SIG-M5 (cell line): ENCODE results near the gene CCDC182.

Experiments used
- DNase-seq: peaks from one replicate; lab custom pipeline; 2025; lab: John Stamatoyannopoulos, UW

Gene CCDC182

DNA sequence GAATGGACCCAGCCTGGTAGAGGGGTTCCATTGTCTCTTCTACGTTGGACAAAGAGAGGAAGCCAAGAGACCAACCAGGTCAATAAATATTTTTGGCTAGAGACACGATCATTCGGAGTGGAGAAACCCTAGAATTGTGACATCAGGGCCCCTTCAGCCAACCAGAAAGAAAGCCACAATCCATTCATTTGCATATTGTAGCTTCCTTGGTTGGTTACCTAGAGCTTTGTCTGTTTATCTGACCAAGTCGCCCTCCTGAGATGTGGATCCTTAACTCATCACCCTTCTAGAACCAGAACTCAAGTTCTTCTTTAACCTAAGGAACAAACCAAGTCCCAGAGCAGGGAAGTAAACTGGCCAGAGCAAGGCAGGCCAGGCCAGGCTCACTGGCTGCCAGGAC is at the start of gene CCDC182:
Gene CCDC182 (minus strand): TSS at position 58 of the 400 bp plus-strand sequence. CDS start 27 bp downstream, at position 31.
- no peak for DNase-seq

DNA sequence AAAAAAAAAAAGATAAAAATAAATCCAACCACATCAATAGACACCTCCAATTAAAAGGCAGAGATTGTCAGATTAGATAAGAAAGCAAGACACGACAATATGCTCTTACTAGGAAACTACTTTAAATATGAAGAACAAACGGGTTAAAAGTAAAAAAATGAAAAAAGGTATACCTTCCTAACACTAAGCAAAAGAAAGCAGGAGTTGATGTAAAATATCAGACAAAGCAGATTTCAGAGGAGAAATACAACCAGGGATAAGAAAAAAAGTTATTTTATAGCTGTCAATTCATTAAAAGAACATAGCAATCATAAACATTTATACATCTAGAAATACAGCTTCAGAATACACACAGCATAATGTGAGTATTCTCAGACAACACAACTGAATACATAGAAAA is 49.7 kb upstream of the CCDC182 start:
- no peak for DNase-seq

DNA sequence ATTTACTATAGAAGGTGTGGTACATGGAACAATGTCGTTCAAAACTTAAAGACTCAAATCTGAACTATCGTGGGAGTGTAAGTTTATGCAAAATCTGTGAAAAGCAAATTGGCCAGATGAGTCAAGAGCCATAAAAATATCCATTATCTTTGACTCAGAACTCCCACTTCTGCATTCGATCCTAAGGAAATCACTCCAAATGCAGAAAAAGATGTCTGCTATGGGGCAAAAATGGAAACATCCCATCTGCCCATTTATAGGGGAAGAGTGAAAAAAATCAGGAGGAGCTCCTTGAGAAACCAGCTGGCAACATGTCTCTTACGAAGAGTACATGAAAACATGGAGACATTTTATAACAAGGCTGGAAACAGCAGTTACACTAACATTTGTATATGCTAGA is 43.6 kb upstream of the CCDC182 start:
- no peak for DNase-seq

DNA sequence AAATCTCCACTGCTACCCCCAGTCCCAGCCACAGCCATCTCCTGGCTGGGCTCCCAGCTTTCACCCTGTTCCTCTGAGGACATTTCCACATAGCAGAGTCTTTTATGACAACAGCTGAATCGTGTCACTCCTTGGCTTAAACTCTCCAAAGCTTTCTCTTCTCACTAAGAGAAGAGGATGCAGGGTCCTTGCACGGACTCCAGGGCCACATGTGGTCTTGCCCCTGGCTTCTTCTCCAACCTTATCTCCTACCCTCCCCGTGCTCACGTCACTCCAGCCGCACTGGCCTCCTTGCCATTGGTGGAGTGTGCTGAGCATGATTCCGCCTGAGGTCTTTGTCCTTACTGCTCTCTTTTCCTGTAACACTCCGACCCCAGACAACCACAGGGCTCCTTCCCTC is 39.9 kb upstream of the CCDC182 start:
- no peak for DNase-seq

DNA sequence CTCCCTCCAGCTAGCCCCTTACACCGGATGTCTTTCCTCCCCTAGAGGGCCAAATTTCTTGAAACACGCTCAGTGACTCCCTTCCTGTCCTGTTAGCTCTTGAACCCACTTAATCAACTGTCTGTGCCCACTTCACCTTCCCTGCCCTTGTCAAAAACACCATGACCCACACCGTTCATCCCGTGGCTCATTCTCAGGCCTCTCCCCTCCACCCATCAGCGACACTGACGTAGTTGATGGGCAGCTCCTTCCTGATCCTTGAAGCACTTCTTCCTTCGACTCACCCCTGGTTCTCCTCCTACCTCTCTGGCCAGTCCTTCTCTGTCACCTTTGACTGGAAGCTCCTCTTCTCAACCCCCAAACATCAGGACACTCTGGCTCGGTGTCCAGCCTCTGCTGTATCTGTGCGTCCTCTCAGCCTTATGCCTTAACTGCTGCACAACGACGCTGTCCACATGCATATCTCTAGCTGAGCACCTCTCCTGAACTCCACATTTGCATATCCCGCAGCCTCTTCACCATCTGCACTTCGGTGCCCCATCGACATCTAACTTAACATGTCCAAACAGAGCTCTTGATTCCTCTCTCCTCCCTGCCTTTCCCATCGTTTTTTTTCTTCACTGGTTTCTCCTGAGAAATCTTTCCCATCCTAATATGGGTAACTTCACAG is 39.3 kb upstream of the CCDC182 start:
- DNase-seq = no peak

DNA sequence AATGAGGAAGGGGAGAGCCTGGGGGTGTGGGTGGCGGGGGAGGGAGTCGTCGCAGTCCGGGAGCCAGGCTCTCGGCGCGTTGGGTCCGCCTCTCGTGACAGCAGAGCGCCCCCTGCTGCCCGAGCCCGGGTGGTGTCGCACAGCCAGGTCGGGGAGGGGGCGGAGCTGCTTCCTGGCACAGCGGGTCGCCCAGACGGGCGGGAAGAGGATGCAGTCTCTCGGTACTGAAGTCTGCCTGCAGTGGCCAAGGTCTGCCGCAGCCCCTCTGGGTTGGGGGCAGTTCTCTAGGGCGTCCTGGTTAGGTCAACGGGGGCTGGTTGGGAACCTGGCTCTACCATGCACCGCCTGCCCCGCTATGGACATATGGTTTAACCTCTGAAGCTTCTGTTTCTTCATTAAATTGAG is 38.2 kb upstream of the CCDC182 start:
- DNase-seq = no peak

DNA sequence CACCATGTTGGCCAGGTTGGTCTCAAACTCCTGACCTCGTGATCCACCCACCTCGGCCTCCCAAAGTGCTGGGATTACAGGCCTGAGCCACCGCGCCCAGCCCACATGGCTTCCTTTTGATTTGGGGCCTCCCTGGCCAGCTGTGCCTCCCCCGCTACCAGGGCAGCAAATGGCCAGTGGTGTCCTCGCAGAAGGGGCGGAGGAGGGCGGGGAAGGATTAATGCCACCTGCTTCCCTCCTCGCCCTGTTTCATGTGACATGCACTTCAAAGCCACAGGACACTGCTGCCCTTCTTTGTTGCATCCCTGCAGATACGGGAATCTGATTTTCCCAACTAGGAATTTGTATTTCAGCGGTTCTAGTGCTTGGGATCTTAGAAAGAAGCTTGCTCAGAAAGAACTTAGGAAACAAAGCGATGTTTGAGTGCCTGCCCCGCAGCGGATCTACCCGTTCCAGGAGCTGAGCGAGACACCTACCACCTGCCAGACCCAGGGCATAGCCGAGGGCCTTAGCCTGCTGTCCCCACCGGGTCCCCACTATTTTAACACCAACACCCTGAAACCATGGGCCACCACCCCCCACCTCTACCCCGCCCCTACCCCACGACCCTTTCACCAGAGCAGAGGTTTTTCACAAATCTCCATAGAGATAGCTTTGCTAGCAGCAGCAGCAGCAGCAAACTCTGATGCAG is 37.7 kb upstream of the CCDC182 start:
- DNase-seq = no peak

DNA sequence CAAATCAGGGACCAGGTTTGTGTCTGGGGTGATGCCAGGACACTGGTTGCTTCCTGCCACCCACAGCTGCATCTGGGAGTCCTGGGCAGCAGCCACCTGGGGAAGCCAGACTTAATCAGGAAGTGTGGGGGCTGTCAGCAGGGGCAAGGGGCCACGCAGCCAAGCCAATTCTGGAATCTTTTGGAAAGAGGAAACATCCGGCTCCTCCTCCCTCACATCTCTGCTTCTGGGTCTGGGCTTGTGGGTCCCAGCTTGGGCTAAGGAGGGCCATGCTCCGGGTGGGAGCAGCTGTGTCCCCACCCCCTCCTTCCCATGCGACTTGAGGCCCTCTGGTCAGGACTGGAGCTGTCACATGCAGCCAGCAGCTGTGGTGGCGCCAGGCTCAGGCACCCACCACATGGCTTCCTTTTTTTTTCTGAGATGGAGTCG is 37.0 kb upstream of the CCDC182 start:
- DNase-seq = no peak

DNA sequence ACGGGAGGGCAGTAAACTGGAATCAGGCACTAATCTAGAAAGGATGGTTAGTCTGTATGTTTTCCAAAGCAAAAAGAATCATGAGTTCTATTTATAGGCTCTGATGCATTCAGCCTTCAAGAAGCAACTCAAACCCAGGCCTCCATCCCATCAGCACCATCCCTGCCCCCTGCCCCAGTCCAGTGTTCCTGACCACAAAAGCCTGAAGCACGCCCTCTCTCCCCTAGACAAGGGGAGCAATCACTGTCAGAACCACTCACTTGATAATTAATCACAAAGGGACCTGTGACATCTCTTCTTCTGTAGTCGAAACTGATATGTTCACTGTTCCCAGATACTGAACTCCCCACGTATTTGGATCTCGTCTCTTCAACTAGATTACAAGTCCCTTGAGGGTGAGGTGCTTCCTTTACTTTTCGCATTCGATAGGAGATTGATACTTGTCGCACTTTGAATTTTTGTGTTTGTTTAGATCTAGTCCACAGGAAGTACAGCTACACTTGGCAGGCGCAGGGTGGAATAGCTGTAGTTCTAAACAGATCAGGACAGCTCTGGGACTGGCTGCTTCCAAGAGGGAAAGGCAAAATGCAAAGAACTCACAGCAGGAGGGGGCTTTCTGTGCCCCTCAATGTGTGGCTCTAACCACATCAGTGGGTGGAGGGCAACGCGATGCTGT is 36.4 kb upstream of the CCDC182 start:
- no peak for DNase-seq

DNA sequence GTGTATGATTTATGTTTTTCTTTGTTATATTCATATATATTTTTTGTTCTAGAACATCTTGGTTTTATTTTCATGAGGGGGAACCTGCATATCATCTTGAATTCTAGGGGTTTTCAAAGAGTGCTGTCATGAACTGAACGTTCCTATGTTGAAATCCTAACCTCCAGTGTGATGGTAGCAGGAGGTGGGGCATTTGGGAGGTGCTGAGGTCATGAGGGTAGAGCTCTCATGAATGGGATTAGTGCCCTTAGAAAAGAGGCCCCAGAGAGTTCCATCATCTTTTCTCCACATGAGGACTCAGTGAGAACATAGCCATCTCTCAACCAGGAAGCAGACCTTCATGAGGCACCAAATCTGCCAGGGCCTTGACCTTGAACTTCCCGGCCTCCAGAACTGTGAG is 34.6 kb upstream of the CCDC182 start:
- no peak for DNase-seq

DNA sequence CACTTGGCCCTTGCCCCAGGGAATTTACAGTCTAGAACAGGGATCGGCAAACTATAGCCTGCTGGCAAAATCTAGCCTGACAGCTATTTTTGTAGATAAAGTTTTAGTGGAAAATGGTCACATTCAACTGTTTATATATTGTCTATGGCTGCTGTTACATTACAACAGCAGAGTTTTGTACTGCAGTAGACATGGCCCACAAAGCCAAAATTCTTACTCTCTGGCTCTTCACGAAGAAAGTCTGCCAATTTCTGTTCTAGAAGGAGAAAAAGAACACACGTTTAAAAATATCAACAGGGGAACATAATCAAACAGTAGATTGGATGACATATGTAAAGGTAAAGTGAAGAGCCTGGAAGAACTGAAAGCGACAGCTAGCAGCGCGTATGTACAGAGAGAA is 33.2 kb upstream of the CCDC182 start:
- DNase-seq = no peak

DNA sequence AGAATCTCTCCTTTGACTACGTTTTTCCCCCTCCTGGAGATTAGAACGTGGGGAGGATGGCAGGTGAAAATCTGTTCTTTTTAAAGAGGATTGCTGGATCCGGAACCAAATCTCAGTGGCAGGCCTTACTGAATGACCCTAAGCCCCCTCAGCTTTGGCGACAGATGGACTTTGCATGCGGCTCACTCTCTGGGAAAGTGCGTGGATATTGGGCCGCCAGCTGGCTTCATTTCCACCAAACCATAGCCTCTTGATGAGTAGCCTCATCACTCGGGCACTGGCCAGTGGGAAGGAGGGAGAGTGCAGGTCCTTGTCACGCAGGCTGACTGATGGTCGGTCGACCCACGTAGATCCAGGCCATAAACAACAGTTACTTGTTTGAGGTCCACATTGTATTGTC is 31.3 kb upstream of the CCDC182 start:
- no peak for DNase-seq

DNA sequence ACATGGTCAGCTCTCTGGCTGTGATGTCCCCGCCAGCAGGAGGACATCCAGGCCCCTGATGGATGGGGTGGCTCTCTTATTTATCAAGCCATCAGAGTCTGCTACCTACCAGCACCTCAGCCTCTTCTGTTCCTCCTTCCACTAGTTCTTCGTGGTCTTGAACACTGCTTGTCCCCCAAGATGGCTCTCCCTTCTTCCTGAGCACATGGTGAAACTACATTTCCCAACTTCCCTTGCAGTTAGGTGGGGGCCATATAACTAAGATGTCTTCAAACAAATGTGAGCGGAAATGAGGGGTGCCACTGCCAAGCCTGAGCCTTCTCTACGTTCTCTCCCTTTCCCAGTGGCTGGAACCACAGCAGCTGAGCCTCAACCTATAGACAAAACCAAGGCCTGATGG is 29.8 kb upstream of the CCDC182 start:
- DNase-seq = no peak

DNA sequence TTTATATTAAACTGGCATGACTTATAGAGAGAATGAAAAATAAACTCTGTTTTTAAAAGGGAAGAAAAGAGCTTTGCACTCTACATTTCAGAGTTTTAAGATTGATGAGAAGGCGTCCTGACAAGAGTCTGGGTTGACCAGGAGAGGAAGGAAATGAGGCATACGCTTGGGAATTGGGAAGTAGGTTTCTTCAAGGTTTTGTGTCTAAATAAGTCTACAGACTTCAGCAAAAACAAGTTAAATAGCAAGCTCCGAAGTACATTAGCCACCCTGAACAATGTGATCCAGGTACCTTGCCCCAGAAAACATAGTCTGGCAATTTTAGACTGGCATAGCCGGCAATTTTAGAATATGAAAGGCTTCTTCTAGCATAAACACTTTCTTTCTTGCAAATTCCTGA is 28.5 kb upstream of the CCDC182 start:
- DNase-seq = no peak

DNA sequence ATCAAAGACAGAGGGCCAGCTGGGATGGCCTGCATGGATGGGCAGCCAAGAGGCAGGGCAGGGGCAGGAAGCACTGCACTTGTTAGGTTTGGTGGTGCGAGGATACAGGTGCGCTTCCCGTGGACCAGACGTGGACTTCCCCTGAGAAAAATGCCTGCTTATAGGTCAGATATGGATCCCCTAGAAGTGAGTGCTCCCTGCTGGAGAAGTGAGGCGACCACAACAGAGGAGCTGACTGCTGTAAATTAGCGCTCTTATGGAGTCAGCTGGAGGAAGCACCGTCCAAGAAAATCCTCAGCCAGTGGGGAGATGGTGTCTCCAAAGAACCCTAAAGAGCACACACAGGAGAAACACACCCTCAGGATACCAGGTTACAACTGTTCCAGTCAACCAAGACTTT is 27.7 kb upstream of the CCDC182 start:
- no peak for DNase-seq

DNA sequence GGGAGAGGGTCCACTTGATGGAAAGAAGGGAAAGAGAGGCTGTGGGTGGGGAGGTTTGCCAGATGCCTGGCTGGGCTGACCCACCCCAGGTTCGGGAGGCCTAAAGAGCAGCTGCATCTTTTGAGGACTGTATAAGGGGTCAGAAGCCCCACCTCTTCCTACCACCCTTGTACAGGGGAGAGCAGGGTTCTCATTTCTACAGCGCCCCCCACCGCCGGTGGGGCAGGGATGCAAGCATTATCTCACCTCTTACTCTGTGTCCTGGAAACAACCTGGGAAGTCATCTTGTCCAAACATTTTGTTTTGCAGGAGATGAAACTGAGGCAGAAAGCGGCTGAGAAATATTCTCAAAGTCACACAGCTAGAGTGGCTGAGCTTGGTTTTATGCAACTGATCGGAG is 22.5 kb upstream of the CCDC182 start:
- no peak for DNase-seq

DNA sequence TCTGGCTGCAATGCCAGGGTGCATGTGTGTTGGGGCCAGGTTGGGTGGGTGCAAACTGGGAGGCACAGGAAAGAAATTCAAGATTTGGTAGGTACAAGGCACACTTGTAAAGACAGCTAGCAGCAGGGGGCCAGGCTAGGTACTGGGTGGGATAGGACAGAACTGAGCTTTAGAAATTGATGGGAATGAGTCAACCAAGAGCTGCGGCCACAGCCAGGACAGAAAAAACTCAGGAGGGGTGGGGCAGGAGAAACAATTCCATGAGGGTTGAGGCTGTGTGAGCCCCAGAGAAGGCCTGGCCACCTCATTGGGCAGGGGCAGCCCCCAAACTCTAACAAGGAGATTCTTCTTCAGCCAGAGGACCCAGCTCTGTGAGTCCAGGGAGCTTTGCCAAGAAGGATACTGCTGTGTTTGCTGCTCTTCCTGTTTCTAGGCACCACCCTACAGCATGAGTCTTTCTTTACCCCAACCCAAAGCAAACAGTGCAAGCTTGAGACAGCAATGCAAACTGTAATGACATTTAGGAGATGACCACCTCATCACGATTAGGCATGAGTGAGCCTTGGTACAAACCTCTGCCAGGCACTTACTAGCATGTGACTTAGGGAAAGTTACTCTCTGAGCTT is 21.3 kb upstream of the CCDC182 start:
- no peak for DNase-seq

DNA sequence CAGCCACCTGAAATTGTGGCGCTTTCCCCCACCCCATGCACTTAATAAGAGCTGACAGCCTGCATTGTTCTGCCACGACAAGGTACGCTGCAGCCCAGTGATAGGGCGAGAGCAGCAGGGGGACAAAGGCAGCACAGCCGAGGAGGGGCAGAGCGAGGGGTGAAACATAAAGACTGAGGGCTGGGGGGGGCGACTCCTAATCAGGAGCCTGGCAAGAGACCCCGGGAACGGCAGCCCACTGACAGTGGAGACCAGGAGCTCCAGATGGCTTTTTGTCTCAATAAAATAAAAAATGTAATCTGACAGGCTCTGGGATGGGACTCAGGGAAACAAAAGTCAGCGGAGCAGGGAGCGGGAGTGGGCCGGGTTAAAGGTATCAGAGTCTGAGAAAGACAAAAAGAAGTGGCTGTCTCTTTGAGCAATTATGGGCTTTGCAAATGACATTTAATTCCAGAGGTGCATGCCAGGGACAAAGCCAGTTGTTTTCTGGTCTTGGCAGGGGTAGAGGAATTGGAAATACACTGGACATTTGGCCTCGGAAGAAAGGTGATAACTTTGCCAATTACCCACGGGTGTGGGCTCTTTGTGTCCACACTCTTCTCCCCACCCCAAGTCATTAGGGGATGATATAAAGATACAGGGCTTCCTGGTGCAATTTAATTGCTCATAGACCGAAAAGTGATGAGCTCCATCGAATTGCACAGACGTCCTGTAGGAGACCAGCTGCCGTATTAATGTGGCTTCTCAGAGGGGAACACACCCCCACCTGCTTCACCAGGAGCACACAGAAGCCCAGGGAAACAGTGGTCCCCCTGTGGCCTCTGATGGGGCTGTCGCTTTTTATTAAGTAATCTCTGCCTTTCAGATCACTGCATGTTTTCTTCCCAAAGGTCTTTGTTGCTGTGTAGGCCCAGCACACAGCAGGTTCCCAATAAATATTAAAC is 17.6 kb upstream of the CCDC182 start:
- DNase-seq = no peak

DNA sequence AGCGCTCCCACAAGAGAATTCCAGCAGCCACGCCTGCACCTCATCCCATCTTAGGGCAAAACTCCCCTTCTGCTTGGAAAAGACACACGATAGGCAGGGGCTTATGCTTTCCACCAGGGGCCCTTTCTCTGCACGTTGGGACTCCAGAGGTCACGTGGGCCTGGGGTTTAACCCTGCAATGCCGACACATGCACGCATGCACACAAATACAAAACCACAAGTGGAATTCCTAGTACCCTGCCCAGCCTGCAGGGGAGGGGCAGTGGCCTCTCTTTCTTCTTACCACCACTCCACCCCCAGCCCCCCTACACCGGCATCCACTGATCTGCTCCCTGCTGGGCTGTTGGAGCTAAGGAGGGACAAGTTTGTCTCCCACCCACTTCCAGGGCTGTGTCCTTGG is 16.8 kb upstream of the CCDC182 start:
- DNase-seq = no peak

DNA sequence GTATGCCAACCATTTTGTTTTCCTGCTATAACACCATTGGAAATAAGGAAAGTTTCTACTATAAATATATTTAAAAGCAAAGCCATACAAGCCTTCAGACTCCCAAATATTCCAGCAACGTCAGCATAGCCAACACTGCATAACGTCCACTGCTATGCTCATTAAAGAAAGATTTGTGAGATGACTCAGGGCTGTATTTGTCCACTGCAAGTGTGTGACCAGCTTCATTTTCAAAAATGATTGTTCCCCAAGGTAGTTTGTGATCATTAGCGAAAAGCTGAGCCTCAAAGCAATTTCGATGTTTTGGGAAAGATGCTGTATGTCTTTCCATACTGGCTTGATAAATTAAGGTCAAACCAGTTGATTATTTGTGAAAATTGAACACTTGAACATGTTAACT is 14.9 kb upstream of the CCDC182 start:
- DNase-seq = no peak

DNA sequence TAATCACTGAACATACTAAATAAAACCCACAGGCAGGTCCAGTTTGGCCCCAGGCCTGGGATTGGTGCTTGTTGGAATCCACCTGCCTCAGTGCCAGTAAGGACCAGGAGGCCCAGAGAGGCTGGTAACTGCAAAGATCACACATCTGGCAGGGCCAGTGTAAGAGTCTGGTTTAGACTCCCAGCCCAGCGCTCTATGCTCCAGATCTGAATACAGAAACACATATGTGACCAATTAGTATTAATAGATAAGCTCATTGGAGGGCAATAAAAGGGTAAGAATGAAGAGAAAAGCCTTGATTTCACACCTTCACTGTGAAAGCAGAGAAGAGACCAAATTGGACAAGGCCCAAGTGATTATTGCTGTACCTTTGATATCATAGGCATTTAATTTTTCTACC is 13.6 kb upstream of the CCDC182 start:
- DNase-seq = no peak

DNA sequence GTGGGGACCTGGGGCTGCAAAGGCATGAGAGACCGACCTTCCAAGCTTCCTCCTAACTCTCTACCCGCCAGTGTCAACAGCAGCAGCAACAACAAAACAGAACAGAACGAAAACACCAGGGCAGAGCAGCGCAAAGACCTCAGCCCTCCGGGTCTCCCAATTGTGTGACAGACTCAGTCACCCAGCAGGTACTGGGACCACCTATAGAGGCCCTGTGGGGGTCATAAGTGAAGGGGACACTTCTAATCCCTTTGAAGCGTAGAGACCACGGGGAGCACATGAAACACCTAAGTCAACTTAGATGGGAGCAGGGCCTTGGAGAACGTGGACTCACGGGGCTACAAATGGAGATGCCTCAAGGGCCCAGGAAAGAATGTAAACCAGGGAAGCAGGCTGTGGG is 12.6 kb upstream of the CCDC182 start:
- no peak for DNase-seq
